GM13976 (cell line): ENCODE measurements around the gene LRRC4.

Experiments used
- DNase-seq: peaks from one replicate; pipeline ENCODE4 v3.0.0; 2012; ENCODE audit warnings: low spot score
- in situ Hi-C: fragments of 300-500 bp; cut with MboI; formaldehyde crosslinking; loops from one replicate; pipeline ENCODE4 v1.12.0; 2022; ENCODE audit warnings: low sequenced_read_pairs, mixed read lengths, inconsistent platforms; ENCODE audit not compliant: unreplicated experiment
- TF ChIP-seq, protein P1 (sequence below): IDR thresholded peaks from 2 replicates; pipeline ENCODE4 v1.5.1; 2012; ENCODE audit warnings: borderline replicate concordance, mild to moderate bottlenecking; ENCODE audit not compliant: insufficient read depth; ENCODE audit errors: extremely low read depth, missing control alignments, control extremely low read depth

LRRC4 gene

DNA sequence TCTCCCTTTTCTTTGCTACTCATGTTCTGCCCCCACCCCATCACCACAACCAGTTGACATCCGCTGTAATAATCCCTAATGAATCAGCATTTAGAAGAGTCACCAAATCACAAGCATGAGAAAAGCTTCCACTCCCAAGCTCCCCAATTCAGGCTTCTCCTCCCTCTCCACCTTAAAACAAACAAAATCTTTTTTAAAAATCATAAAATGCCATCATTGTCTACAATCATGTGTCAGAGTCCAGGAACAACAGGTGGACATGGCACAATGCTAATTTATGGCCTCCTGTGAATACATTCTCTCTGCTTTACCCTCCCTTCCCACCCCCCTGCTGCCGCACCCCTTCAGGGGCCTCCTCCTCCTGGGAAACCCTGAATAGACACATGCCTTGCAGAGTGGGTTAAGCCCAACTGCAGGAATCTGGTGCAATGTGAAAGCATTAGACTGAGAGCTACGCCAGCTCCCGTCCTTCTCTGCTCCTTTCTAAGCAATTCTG, 3.7 kb downstream of the LRRC4 start:
- in situ Hi-C loops = no loop called here
- TF ChIP-seq, protein P1, sequence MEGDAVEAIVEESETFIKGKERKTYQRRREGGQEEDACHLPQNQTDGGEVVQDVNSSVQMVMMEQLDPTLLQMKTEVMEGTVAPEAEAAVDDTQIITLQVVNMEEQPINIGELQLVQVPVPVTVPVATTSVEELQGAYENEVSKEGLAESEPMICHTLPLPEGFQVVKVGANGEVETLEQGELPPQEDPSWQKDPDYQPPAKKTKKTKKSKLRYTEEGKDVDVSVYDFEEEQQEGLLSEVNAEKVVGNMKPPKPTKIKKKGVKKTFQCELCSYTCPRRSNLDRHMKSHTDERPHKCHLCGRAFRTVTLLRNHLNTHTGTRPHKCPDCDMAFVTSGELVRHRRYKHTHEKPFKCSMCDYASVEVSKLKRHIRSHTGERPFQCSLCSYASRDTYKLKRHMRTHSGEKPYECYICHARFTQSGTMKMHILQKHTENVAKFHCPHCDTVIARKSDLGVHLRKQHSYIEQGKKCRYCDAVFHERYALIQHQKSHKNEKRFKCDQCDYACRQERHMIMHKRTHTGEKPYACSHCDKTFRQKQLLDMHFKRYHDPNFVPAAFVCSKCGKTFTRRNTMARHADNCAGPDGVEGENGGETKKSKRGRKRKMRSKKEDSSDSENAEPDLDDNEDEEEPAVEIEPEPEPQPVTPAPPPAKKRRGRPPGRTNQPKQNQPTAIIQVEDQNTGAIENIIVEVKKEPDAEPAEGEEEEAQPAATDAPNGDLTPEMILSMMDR = no peak
- DNase-seq = no peak

DNA sequence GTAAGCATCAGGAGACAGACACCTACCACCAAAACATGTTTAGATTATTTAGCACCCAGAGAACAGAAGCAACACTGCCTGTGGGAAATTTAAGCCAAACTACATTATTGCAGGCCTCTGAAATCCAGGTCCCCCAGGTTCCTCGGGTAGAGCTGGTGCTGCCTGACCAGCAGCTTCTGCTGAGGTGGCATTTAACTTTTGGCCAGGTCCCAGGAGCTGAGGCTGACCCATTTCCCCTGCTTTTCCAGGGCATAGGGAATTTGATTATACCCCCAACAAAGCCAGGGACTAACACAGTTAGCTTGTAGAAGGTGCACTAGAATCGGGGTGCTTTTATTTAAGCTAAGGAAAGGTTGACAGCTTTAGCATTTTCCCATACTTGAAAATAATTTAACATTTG, 4.7 kb downstream of the LRRC4 start:
- TF ChIP-seq, protein P1 = no peak
- in situ Hi-C loops = no loop called here
- no peak for DNase-seq

DNA sequence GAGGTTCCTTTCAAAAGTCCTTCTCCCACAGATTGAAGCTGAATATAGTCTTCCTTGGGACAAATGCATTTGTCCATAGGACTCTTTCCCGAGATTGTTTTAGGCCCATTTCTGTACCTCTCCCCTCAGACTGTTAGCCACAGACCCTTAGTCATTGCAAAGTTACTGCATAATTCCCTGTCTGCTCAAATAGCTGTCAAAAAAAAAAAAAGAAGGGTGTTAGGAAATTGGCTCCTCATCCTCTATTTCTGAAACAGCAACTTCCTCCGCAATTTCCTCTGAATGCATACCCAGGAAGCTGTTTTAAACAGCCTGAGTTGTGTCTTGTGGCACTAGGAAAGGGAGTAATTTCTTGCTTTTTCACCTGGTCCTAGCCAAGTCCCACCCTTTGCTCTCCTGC, 5.4 kb downstream of the LRRC4 start:
- in situ Hi-C loops = no loop called here
- TF ChIP-seq, protein P1 = no peak
- no peak for DNase-seq

DNA sequence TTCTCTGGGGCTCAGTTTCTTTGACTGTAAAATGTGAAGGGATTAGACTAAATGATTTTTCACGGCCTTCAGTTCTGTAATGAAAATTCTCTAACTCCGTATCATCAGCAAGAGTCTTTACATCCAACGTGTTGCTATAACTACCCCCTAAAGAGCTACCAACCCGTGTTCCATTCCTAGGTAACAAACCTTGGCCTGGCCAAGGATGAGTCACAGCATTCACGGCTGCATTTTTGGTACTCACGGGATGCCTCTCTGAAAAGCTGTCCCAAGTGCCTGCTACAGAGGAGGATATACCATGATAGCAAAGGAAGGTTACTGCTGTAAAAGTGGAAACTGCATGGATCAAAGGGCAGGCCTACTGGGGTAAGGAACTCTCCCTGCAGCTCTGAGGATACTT, 5.9 kb downstream of the LRRC4 start:
- no peak for DNase-seq
- in situ Hi-C loops = no loop called here

DNA sequence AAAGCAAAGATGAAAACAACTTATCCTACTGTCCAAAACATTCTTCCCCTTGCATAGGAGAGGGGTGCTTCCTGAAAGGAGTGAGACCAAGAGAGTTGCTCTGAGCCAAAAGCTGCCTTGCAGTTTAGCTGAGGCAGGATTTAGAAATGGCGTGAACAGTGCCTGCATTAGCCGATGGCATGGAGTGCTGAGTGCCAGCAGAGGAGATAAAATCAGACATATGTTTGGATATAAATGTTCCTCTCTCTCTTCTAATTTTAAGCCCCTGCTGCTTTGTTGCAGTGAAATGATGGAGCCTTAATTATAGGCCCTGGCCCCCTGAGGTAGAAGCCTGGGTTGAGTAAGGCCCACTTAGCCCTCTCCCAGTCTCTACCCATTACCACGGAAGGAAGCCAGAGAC, 7.1 kb downstream of the LRRC4 start:
- DNase-seq = no peak
- TF ChIP-seq, protein P1 = no peak
- in situ Hi-C loops = no loop called here

More for the DNA sequence above, 5.9 kb downstream of the LRRC4 start:
- TF ChIP-seq, protein P1 = no peak

DNA sequence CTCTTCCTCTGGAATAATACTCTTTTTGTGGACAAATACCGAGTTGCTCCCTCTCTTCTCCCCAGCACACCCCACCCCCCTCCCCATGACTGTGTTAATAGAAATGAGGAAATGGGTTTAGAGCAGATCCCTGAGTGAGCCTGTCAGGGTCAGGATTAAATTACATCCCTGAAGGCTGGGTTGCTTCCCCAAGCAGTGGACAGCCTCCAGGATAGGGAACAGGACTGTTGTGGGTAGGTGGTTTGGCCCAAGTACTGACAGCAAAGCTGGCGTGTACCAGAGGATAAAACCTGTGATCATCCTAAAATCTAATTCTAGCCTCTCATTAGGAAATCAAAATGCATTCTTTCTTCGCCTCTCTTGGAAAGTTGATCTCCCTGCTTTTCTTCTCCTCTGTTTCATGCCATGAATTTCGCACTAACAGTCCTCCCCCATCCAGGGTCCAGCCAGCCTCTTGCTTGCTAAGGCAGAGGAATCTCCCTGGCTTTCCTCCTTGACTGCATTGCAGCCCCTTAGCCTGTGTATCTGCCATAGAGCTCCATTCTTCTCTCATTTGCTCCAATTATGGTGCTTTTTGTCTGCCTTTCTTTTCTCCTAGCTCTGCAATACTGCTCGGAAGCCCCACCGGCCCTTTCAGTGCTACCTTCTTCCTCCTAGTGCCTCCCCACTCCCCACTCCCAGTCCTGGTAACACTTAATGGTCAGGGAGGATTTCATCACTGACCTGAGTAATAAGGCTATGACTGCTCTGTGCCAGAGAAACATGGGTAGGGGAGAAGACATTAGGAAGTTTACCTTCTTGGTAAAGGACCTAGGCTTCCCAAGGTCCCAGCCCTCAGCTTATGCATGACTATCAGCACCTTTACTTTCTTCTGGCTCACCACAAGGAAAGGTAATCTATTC, 8.4 kb downstream of the LRRC4 start:
- in situ Hi-C loops = no loop called here
- TF ChIP-seq, protein P1 = no peak
- DNase-seq = no peak
